Stimulated activated CD4-positive, alpha-beta T cell treated with anti-CD3 and anti-CD28 coated beads, Interleukin-12 subunit alpha, Interleukin-12 subunit beta, amount 100 ng/mL, for 24 hours (primary cell): Measurements from ENCODE around the gene PHLDA3.

Experiments used
- DNase-seq, 2 experiments: peaks; one replicate each; pipeline ENCODE4 v3.0.0-alpha.2; 2020; ENCODE audit warnings: low read depth in 2 of 2

The PHLDA3 gene

DNA sequence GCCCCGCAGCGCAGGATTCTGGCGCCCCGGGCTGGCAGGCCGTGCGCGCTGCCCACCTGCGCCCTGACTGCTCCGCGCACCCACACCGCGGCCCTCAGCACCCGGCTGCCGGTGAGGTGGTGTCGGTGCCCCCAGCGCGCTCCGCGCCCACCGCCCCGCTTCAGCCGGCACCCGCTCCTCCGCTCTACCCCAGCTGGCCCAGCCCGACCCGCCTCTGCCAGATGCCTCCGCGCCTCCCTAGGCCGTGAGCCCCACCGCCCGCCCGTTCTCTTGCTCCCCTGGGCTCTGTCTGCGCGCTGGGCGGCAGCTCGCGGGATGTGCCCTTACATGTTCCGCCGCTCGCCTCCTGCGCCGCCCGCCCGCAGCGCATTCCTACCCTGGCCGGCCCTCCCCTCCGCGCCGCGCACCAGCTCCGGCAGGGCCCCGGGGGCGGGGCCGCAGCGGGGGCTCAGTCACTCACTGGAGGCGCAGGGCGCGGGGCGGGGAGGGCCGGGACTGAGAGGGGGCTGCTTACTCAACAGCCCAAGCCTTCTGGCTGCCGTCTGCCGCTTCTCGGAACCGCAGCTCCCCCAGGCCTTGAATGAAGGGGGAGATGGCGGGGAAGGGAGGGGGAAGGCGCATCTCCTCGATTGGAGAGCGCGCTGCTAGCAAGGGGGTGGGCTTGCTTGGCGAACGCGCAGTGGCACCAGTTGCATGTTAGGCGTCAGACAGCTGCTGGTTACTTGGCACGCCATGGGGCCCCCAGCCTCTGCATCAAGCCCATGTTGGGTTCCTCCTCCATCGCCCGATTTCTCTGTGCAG lies at the start of gene PHLDA3:
PHLDA3 (minus strand) TSS at position 345 of the 801 bp plus-strand sequence. CDS start 402 bp downstream, outside the sequence.
- peak in 1 of 2 experiments; percentile 23 for DNase-seq

DNA sequence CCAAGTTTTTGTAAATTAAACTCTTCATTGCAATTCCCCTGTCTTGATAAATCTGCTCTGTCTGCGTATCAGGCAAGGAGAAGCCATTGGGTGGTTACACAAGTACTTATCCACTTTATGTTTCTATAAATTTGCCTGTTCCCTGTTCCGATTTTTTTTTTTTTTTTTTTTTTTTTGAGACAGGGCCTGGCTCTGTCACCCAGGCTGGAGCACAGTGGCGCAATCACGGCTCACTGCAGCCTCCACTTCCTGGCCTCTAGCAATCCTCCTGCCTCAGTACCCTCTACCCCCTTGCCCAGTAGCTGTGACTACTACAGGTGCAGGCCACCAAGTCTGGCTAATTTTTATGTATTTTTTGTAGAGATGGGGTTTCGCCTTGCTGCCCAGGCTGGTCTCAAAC lies 49.1 kb upstream of the PHLDA3 start:
- no peak for DNase-seq

DNA sequence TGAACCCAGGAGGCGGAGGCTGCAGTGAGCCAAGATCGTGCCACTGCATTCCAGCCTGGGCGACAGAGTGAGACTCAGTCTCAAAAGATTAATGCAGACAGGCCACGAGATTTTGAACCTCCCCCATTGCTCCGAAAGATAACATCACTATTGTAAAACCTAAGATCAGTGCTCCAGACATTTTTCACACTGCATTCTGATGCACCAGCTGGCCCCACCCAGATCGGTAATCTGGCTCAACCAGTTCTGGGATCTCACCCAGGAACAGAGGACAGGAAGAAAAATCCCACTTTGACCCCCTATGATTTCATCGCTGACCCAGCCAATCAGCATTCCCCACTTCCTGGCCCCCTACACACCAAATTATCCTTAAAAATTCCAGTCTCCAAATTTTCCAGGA lies 48.6 kb upstream of the PHLDA3 start:
- DNase-seq: no peak

DNA sequence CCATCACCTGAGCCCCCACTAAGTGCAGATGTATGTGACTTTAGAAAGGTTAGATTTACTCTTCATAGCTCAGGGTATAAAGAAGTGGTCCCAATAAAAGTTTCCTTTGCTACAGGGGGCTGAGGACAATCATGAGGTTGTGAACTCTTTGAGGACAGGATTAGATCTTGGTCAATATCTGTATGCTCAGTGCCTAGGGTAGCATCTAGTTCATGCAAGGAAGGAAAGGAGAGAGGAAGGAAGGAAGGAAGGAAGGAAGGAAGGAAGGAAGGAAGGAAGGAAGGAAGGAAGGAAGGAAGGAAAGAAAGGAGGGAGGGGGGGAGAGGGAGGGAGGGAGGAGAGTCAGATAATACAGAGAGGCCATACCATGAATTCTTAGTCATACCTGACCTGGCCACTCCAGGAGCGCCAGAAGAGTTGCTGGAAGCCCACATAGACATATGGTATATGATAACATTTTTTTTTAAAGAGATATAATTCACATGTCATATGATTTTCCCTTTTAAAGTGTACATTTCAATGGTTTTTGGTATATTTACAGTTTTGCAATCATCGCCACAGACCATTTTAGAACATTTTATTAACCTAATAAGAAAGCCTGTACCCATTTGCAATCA lies 47.6 kb upstream of the PHLDA3 start:
- no peak for DNase-seq

GRCh38 chr1:201515895-201516294 lies 46.9 kb upstream of the PHLDA3 start:
- DNase-seq: no peak

DNA sequence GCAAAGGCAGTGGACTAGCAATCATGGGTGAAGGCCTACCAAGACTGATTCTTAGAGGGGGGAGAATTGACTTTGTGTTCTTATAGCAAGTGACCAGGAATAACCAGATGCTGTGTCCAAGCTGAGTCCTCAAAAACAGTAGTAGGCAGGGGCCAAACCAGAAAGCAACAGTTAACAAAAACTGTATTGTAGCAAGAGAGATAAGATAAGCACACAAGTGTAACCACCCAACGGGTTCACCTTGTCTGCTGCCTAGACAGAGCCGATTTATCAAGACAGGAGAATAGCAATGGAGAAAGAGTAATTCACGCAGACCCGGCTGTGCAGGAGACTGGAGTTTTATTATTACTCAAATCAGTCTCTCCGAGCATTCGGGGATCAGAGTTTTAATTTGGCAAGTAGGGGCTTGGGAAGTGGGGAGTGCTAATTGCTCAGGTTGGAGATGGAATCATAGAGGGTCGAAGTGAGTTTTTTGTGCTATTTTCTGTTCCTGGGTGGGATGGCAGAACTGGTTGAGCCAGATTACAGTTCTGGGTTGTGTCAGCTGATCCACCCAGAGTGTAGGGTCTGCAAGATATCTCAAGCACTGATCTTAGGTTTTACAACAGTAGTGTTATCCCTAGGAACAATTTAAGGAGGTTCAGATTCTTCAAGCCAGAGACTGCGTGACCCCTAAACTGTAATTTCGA lies 46.2 kb upstream of the PHLDA3 start:
- DNase-seq: no peak

DNA sequence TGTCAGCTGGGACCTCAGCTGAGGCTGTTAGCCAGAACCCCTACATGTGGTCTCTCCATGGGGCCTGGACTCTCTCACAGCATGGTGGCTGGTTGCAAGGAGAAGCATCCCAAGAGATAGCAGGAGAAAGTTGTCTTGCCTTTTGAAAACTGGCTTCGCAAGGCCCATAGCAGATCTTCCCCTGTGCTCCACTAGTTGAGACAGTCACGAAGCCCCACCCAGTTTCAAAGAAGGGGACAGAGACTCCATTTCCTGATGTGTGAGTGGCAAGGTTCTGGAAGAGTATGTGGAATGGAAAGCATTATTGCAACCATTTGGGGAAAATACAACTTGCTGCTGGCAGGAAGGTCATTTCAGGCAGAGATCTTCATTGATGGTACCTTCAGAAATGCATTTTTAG lies 45.5 kb upstream of the PHLDA3 start:
- no peak for DNase-seq

DNA sequence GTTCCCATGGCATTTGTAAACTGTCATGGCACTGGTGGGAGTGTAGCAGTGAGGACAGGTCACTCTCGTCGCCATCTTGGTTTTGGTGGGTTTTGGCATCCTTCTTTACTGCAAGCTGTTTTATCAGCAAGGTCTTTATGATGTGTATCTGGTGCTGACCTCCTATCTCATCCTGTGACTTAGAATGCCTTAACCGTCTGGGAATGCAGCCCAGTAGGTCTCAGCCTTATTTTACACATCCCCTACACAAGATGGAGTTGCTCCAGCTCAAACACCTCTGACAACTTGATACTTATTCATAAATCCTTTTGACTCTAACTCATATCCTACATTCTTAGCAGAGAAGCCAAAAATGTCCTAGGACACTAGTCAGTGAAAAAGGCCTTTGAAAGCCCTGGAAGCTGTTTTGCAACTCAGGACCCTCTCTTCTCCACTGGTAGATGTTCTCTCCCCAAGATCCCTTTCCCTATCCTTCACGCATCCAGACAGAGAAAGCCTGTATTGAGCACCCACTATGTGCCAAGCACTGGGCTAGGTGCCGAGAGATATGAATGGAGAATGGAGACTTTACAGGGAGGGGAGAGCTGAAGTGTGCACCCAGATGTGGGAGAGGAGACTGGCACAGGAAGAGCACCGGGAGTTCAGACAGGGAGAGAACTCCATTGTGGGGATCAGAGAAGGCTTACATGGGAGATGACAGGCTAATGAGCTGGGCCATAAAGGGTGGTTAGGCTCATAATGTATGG lies 44.7 kb upstream of the PHLDA3 start:
- DNase-seq: no peak

- no peak for DNase-seq
Observed at GRCh38 chr1:201511941-201512539, 43.1 kb upstream of the PHLDA3 start.

- DNase-seq: no peak
Observed at GRCh38 chr1:201511396-201511940, 42.5 kb upstream of the PHLDA3 start.

- DNase-seq: no peak
Observed at GRCh38 chr1:201510734-201511133, 41.7 kb upstream of the PHLDA3 start.

DNA sequence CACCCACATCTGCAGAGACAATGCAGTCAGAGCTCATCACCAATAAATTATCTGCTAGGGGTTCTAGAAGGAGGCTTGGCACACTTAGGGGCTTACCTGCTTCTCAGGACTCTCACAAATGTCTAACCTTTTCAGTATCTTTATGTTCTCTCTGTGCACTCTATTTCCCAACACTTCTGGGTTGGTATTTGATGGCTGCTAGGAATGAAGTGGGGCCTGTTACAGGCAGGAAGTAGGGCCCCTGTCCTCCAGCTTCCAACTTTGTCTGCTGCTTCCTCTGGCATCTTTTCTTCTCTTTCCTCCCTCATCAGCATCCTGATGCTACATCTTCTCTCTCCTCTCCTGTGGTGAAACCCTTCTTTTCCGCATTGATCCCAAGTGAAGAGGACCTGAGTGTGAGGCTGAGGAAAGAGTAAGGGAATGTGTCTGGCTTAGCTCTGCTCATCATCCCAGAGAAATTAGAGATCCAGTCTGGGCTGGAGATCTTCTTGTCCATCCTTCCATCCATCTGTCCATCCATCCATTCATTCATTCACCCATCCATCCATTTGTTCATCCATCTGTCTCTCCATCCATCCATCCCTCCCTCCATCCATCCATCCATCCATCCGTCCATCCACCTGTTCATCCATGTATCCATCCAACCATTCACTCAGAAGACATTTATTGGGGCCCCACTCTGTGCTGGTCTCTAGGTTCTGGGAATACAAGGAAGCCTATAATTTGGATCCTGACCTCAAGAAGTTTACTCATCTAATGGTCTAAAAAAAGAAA lies 40.8 kb upstream of the PHLDA3 start:
- DNase-seq: no peak

- DNase-seq: no peak
Observed at GRCh38 chr1:201508809-201509208, 39.8 kb upstream of the PHLDA3 start.

DNA sequence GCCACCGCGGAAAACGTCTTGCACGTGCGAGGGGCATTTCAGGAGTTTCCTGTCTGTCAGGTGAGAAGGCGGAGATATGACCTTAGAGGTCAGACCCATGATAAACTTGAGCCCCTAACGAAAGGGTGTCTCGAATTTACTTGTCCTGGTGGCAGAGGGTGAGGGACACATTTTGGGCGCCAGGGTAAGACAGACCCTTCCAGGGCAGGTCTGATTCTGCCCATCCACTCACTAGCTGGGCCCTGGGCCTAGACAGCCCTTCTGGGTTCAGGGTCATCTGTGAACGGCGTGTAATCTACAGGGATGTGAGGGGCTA lies 38.3 kb upstream of the PHLDA3 start:
- DNase-seq: no peak

DNA sequence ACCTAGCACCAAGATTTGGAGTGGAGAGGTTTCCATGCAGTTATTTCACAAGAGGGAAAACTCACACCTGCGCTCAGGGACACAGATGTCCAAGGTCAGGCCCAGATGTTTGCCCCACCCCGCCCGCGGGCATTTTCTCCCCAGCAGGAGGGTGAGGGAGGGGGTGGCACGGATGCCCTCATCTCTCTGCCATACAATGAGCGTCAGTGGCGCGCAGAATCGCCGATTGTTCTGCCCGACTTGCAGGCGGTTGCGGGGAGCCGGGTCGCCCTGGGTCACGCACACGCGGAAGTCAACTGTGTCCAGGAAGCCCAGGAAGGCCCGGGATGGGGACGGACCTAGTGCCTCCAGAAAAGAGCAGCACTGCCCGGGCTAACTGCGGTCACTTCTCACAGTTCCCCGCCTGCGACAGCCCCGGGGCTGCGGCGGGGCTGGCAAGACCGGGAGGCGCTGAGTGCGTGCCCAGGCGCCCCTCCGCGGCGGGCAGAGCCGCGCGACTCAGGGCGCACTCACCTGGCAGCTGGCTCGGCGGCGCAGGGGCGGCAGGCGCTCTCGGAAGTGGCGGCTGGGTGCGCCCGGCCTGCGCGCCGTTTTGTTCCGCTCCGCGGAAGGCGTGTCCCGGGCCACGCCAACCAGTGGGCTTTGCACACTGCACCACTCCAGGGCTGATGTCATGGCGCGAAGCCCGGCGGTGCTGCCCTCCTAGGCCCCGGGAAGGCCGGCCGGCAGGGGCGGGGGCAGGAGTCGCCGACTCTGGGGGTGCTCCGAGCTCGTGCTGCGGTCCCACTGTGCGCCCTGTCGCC lies 37.8 kb upstream of the PHLDA3 start, which contains the start of gene CSRP1:
CSRP1 (minus strand) TSS at position 567 of the 803 bp plus-strand sequence. CDS start 10,820 bp downstream, outside the sequence.
- DNase-seq: peak; percentile 70 to 73

GRCh38 chr1:201506092-201506491 lies 37.1 kb upstream of the PHLDA3 start:
- no peak for DNase-seq

GRCh38 chr1:201505503-201505890 lies 36.5 kb upstream of the PHLDA3 start:
- no peak for DNase-seq

DNA sequence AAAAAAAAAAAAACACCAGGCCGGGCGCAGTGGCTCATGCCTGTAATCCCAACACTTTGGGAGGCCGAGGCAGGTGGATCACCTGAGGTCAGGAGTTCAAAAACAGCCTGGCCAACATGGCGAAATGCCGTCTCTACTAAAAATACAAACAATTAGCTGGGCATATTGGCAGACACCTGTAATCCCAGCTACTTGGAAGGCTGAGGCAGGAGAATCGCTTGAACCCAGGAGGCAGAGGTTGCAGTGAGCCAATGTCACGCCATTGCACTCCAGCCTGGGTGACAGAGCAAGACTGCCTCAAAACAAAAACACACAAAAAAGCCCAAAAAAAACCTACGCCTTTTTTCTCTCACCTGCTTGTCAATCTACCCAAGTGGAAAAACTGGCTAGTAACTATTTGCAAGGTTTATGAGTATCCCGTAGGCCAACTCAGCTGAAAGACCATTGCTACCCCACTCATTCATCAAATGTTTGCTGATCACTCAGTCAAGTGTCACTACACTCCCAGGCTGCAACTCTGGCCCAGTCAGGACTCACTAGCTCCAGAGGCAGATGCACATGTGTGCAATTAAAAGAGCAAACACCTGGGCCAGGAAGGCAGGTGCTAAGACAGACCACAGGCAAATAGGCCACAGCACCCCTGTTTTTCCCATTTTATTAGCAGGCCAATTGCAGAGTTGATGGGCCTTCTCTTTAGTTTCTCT lies 36.0 kb upstream of the PHLDA3 start:
- no peak for DNase-seq

DNA sequence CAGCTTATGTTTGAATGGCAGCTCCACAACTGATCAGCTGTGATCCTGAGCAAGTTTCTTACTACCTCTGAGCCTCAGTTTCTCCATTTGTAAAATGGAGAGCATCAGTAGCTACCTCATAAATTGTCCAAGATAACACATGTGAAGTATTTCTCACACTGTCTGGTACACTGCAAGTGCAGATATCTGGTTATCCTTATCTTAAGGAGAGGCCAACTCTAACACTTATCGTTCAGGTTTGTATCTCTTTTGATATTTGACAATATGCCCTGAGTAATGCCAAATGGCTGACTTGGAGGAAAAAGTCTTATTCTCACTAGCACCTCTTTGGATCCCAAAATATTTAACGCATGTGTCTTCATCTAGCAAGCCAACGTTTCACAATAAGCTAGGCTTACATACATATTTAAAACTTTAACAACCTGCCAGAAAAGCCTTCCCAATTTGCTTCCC lies 35.2 kb upstream of the PHLDA3 start:
- DNase-seq: no peak
